Measurements from ENCODE around the gene PTGDS.

PTGDS gene

GRCh38 chr9:136957461-136957860 is 19.8 kb upstream of the PTGDS start:
- TF ChIP-seq TCF12 (IDR thresholded peaks at IDR 0.05; ENCODE audit: low read depth) = no peak

GRCh38 chr9:136957901-136958300 is 19.4 kb upstream of the PTGDS start:
- TF ChIP-seq NFIC (IDR thresholded peaks at IDR 0.05) (no peak), REST (IDR thresholded peaks at IDR 0.05; ENCODE audit: low read depth) (no peak), TCF12 (IDR thresholded peaks at IDR 0.05; ENCODE audit: low read depth) (no peak), EP300 (IDR thresholded peaks at IDR 0.05; ENCODE audit: borderline replicate concordance) (no peak), TEAD4 (IDR thresholded peaks at IDR 0.05) (no peak), CREB1 (IDR thresholded peaks at IDR 0.05; ENCODE audit: low read depth) (no peak), MAX (IDR thresholded peaks at IDR 0.05) (no peak), ZBTB7A (IDR thresholded peaks at IDR 0.05; ENCODE audit: low read depth) (no peak), RAD21 (IDR thresholded peaks at IDR 0.05; ENCODE audit: low read depth) (no peak), TAF1 (IDR thresholded peaks at IDR 0.05; ENCODE audit: low read depth) (no peak), FOXM1 (IDR thresholded peaks at IDR 0.05; ENCODE audit: borderline replicate concordance, low read depth) (no peak), EGR1 (IDR thresholded peaks at IDR 0.05) (no peak), USF1 (IDR thresholded peaks at IDR 0.05) (no peak), CEBPB (IDR thresholded peaks at IDR 0.05) (no peak), YY1 (IDR thresholded peaks at IDR 0.05; ENCODE audit: low read depth) (no peak)

- TF ChIP-seq EP300 (IDR thresholded peaks at IDR 0.05; ENCODE audit: borderline replicate concordance) (no peak), EGR1 (IDR thresholded peaks at IDR 0.05) (no peak), REST (IDR thresholded peaks at IDR 0.05; ENCODE audit: low read depth) (no peak), FOXM1 (IDR thresholded peaks at IDR 0.05; ENCODE audit: borderline replicate concordance, low read depth) (no peak), TAF1 (IDR thresholded peaks at IDR 0.05; ENCODE audit: low read depth) (no peak), TEAD4 (IDR thresholded peaks at IDR 0.05) (no peak), RAD21 (IDR thresholded peaks at IDR 0.05; ENCODE audit: low read depth) (no peak), USF1 (IDR thresholded peaks at IDR 0.05) (no peak), CREB1 (IDR thresholded peaks at IDR 0.05; ENCODE audit: low read depth) (no peak), TCF12 (IDR thresholded peaks at IDR 0.05; ENCODE audit: low read depth) (no peak), CEBPB (IDR thresholded peaks at IDR 0.05) (no peak), YY1 (IDR thresholded peaks at IDR 0.05; ENCODE audit: low read depth) (no peak), ZBTB7A (IDR thresholded peaks at IDR 0.05; ENCODE audit: low read depth) (no peak), MAX (IDR thresholded peaks at IDR 0.05) (no peak), NFIC (IDR thresholded peaks at IDR 0.05) (no peak)
These were observed 18.8 kb upstream of the PTGDS start for GRCh38 chr9:136958473-136958872.

GRCh38 chr9:136958898-136959850 is 18.1 kb upstream of the PTGDS start:
- TF ChIP-seq TCF12 (IDR thresholded peaks at IDR 0.05; ENCODE audit: low read depth) (no peak), EP300 (IDR thresholded peaks at IDR 0.05; ENCODE audit: borderline replicate concordance) (no peak), NFIC (IDR thresholded peaks at IDR 0.05) (no peak), ZBTB7A (IDR thresholded peaks at IDR 0.05; ENCODE audit: low read depth) (no peak), CREB1 (IDR thresholded peaks at IDR 0.05; ENCODE audit: low read depth) (no peak), TEAD4 (IDR thresholded peaks at IDR 0.05) (no peak)

- TF ChIP-seq TEAD4 (IDR thresholded peaks at IDR 0.05) = no peak
- TF ChIP-seq MAX (IDR thresholded peaks at IDR 0.05) = no peak
- no peak for TF ChIP-seq EP300 (IDR thresholded peaks at IDR 0.05; ENCODE audit: borderline replicate concordance)
- no peak for TF ChIP-seq CREB1 (IDR thresholded peaks at IDR 0.05; ENCODE audit: low read depth)
- TF ChIP-seq FOXM1 (IDR thresholded peaks at IDR 0.05; ENCODE audit: borderline replicate concordance, low read depth) = no peak
- no peak for TF ChIP-seq USF1 (IDR thresholded peaks at IDR 0.05)
- TF ChIP-seq CEBPB (IDR thresholded peaks at IDR 0.05) = no peak
- no peak for TF ChIP-seq ZBTB7A (IDR thresholded peaks at IDR 0.05; ENCODE audit: low read depth)
- no peak for TF ChIP-seq YY1 (IDR thresholded peaks at IDR 0.05; ENCODE audit: low read depth)
- no peak for TF ChIP-seq RAD21 (IDR thresholded peaks at IDR 0.05; ENCODE audit: low read depth)
- no peak for TF ChIP-seq TCF12 (IDR thresholded peaks at IDR 0.05; ENCODE audit: low read depth)
- no peak for TF ChIP-seq REST (IDR thresholded peaks at IDR 0.05; ENCODE audit: low read depth)
- no peak for TF ChIP-seq NFIC (IDR thresholded peaks at IDR 0.05)
- TF ChIP-seq EGR1 (IDR thresholded peaks at IDR 0.05) = no peak
- no peak for TF ChIP-seq TAF1 (IDR thresholded peaks at IDR 0.05; ENCODE audit: low read depth)
These were observed 16.9 kb upstream of the PTGDS start for GRCh38 chr9:136960212-136960937.
